Duodenal mucosa (tissue), 2 donors: ENCODE measurements around the gene CES1.
"Not testable (repeated sequence)": the region's sequence is repeated elsewhere in the genome, so short reads cannot be mapped to it uniquely, and the experiment has no call there.

Source experiments
- H3K27ac ChIP-seq: one replicate; pipeline ENCODE4 v1.7.0; 2013; ENCODE audit warnings: low read depth, low read length
- H3K27me3 ChIP-seq, 2 donors: one replicate each; pipeline ENCODE4 v1.7.0; 2013; ENCODE audit warnings: low read length in 2 of 2, control low read depth in 1 of 2; ENCODE audit not compliant: insufficient read depth in 2 of 2, control insufficient read depth in 1 of 2
- H3K36me3 ChIP-seq, 2 donors: one replicate each; pipeline ENCODE4 v1.7.0; 2013; ENCODE audit warnings: low read length in 2 of 2, control low read depth in 1 of 2; ENCODE audit not compliant: insufficient read depth in 2 of 2, control insufficient read depth in 1 of 2
- H3K4me1 ChIP-seq, 2 donors: one replicate each; pipeline ENCODE4 v1.7.0; 2013; ENCODE audit warnings: low read length in 2 of 2, control low read depth in 1 of 2; ENCODE audit not compliant: insufficient read depth in 2 of 2, control insufficient read depth in 1 of 2
- H3K4me3 ChIP-seq, 2 donors: one replicate each; pipeline ENCODE4 v1.7.0; 2013; ENCODE audit warnings: low read length in 2 of 2, low read depth in 1 of 2
- H3K9ac ChIP-seq, 2 donors: one replicate each; pipeline ENCODE4 v1.7.0; 2013; ENCODE audit warnings: low read length in 2 of 2, low read depth in 1 of 2
- H3K9me3 ChIP-seq, 2 donors: one replicate each; pipeline ENCODE4 v1.7.0; 2013; ENCODE audit warnings: low read length in 2 of 2, control low read depth in 1 of 2; ENCODE audit not compliant: control insufficient read depth in 1 of 2

The CES1 gene

DNA sequence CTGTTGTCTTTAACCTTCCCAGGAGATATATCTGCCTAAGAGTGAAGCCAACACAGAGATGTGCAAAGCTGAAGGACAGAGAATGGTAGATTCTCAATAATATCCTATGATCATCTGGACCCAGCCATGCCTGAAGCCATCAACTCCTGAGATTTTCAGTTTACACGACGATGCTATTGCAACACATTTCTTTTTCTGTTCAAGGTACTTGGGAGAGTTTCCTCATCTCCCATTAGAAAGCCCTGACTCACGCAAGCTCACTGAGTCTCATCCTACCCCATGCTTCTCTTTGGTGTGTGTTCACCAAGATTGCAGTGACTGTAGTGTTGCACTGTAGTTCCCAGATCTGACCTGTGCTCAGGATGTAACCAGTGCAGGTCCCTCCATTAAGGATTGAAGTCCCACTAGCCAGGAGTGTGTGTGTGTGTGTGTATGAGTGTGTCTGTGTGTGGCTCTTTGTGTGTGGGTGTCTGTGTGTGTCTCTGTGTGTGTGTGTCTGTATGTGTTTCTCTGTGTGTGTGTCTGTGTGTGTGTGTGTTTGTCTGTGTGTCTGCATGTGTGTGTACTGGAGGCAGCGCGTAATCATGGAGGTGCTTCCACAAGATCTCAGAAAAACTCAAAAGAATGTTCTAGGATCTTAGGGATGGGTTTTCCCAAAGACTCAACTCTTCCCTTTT, 15.5 kb downstream of the CES1 start:
- Histone ChIP-seq H3K27me3 (peaks cover 0 to 6% of the 10 kb centered on the region in 2 donors), H3K27ac (no peak overlapping the region), H3K4me3 (no peak overlapping the region), H3K9me3 (no peaks in the 10 kb centered on the region), H3K4me1 (no peaks in the 10 kb centered on the region), H3K36me3 (no peaks in the 10 kb centered on the region), H3K9ac (no peak overlapping the region)

GRCh38 chr16:55816222-55816621, 16.7 kb downstream of the CES1 start:
- not testable (repeated sequence) for H3K36me3 ChIP-seq, H3K27ac ChIP-seq, H3K27me3 ChIP-seq, H3K4me3 ChIP-seq, H3K4me1 ChIP-seq, H3K9ac ChIP-seq, H3K9me3 ChIP-seq

- H3K9me3 ChIP-seq: no peaks in the 10 kb centered on the region
- H3K9ac ChIP-seq: no peak overlapping the region
- no peak overlapping the region for H3K27ac ChIP-seq
- no peaks in the 10 kb centered on the region for H3K36me3 ChIP-seq
- peaks cover 0 to 6% of the 10 kb centered on the region in 2 donors for H3K27me3 ChIP-seq
- no peaks in the 10 kb centered on the region for H3K4me1 ChIP-seq
- H3K4me3 ChIP-seq: no peak overlapping the region
Measured at GRCh38 chr16:55815320-55815719, 17.6 kb downstream of the CES1 start.

- H3K4me3 ChIP-seq, H3K27me3 ChIP-seq, H3K36me3 ChIP-seq, H3K4me1 ChIP-seq, H3K9ac ChIP-seq, H3K9me3 ChIP-seq, H3K27ac ChIP-seq: not testable (repeated sequence)
Measured at GRCh38 chr16:55814174-55814573, 18.7 kb downstream of the CES1 start.

GRCh38 chr16:55813730-55814129, 19.2 kb downstream of the CES1 start:
- not testable (repeated sequence) for H3K9ac ChIP-seq, H3K36me3 ChIP-seq, H3K4me3 ChIP-seq, H3K27ac ChIP-seq, H3K9me3 ChIP-seq, H3K27me3 ChIP-seq, H3K4me1 ChIP-seq

GRCh38 chr16:55812951-55813350, 19.9 kb downstream of the CES1 start:
- Histone ChIP-seq H3K4me3 (no peak overlapping the region), H3K27me3 (peaks cover 0 to 6% of the 10 kb centered on the region in 2 donors), H3K4me1 (no peaks in the 10 kb centered on the region), H3K27ac (no peak overlapping the region), H3K9me3 (no peaks in the 10 kb centered on the region), H3K36me3 (no peaks in the 10 kb centered on the region), H3K9ac (no peak overlapping the region)

DNA sequence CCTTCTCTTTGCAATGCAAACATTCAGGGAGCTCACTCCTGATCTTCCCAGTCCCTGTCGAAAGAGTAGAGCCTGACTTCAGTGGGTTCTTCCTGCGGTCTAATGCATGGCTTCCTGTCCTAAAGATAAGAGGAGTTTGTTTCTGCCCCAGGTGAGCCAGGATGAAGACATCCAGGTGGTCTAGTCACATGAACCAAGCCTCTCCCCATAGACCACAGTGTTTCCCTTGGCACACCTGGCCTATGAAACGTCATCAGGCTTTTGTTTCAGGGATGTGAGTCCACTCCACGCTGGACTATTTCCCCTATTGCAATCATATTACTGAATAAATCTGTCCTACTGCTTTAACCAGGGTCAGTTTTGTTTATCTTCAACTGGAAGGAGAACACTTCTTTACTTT, 21.1 kb downstream of the CES1 start:
- H3K9ac ChIP-seq: no peak overlapping the region
- no peak overlapping the region for H3K27ac ChIP-seq
- no peaks in the 10 kb centered on the region for H3K9me3 ChIP-seq
- no peaks in the 10 kb centered on the region for H3K36me3 ChIP-seq
- H3K4me1 ChIP-seq: no peaks in the 10 kb centered on the region
- H3K4me3 ChIP-seq: no peak overlapping the region
- H3K27me3 ChIP-seq: peaks cover 0 to 6% of the 10 kb centered on the region in 2 donors

GRCh38 chr16:55810451-55810961, 22.4 kb downstream of the CES1 start:
- Histone ChIP-seq H3K9me3 (no peaks in the 10 kb centered on the region), H3K9ac (no peak overlapping the region), H3K4me1 (no peaks in the 10 kb centered on the region), H3K27ac (no peak overlapping the region), H3K27me3 (peaks cover 0 to 6% of the 10 kb centered on the region in 2 donors), H3K36me3 (no peaks in the 10 kb centered on the region), H3K4me3 (no peak overlapping the region)

GRCh38 chr16:55809851-55810250, 23.0 kb downstream of the CES1 start:
- H3K9ac ChIP-seq: no peak overlapping the region
- H3K4me1 ChIP-seq: no peaks in the 10 kb centered on the region
- peaks cover 0 to 6% of the 10 kb centered on the region in 2 donors for H3K27me3 ChIP-seq
- no peak overlapping the region for H3K27ac ChIP-seq
- H3K4me3 ChIP-seq: no peak overlapping the region
- no peaks in the 10 kb centered on the region for H3K9me3 ChIP-seq
- H3K36me3 ChIP-seq: no peaks in the 10 kb centered on the region

- Histone ChIP-seq H3K27me3 (peaks cover 0 to 3% of the 10 kb centered on the region in 2 donors), H3K9ac (no peak overlapping the region), H3K36me3 (no peaks in the 10 kb centered on the region), H3K4me1 (no peaks in the 10 kb centered on the region), H3K9me3 (no peaks in the 10 kb centered on the region), H3K27ac (no peak overlapping the region), H3K4me3 (no peak overlapping the region)
Measured at GRCh38 chr16:55809386-55809785, 23.5 kb downstream of the CES1 start.
